Endothelial cell of umbilical vein (primary cell): Measurements from ENCODE around the gene CD248.

Experiments used
- CTCF ChIP-seq, 2 donors: IDR thresholded peaks; 1 replicate in 1 of 2; 2 replicates in 1 of 2; pipeline ENCODE4 v1.5.1; 2011; ENCODE audit warnings: low read length in 2 of 2, mild to moderate bottlenecking in 2 of 2, moderate library complexity in 2 of 2, control low read depth in 1 of 2, inconsistent platforms in 1 of 2, low read depth in 1 of 2; ENCODE audit not compliant: insufficient read depth in 1 of 2; ENCODE audit errors: extremely low read depth in 1 of 2
- EZH2 ChIP-seq: IDR thresholded peaks from 2 replicates; pipeline ENCODE4 v1.6.1; 2012; ENCODE audit warnings: borderline replicate concordance, low read depth, mild to moderate bottlenecking, moderate library complexity, low read length, inconsistent platforms; ENCODE audit not compliant: severe bottlenecking
- FOS ChIP-seq: IDR thresholded peaks from 2 replicates; pipeline ENCODE4 v1.6.1; 2011; ENCODE audit warnings: mild to moderate bottlenecking, low read length, moderate library complexity, borderline replicate concordance; ENCODE audit not compliant: insufficient read depth
- JUN ChIP-seq: IDR thresholded peaks from 2 replicates; pipeline ENCODE4 v1.6.1; 2011; ENCODE audit warnings: borderline replicate concordance, low read depth; ENCODE audit not compliant: insufficient read length, insufficient read depth
- POLR2A ChIP-seq: IDR thresholded peaks from 2 replicates; pipeline ENCODE4 v1.6.1; 2012; ENCODE audit warnings: low read depth, mild to moderate bottlenecking, control low read depth, low read length
- POLR2AphosphoS5 ChIP-seq: IDR thresholded peaks from 2 replicates; pipeline ENCODE4 v1.6.1; 2012; ENCODE audit warnings: low read depth, mild to moderate bottlenecking, control low read depth, low read length, moderate library complexity; ENCODE audit not compliant: insufficient read depth

- no peak for TF ChIP-seq CTCF (IDR thresholded peaks at IDR 0.05; ENCODE audit: extremely low read depth in 1 of 2, insufficient read depth in 1 of 2, low read depth in 1 of 2, low read length in 2 of 2)
- no peak for TF ChIP-seq POLR2A
- no peak for TF ChIP-seq EZH2
- no peak for TF ChIP-seq POLR2AphosphoS5
- no peak for TF ChIP-seq FOS
- TF ChIP-seq JUN = no peak
Observed at GRCh38 chr11:66287889-66288670, 28.8 kb downstream of the CD248 start.
